Endodermal cell (in vitro differentiated cells): ENCODE results near the gene UPK2. TPM values are rescaled to one million over a fixed set of nuclear protein-coding genes. Genes with fewer than 3 reads are reported as not detected.
A peak's percentile ranks its signal among the peaks of the same experiment; 100 is the strongest.
"Not testable (repeated sequence)": the region's sequence is repeated elsewhere in the genome, so short reads cannot be mapped to it uniquely, and the experiment has no call there.

Experiments used
- DNase-seq: peaks from one replicate; pipeline ENCODE4 v3.0.0-alpha.2; 2017
- H3K27ac ChIP-seq: 2 replicates; pipeline ENCODE4 v1.5.1; 2013; ENCODE audit warnings: mild to moderate bottlenecking, low read depth, low read length, moderate library complexity
- H3K27me3 ChIP-seq: 2 replicates; pipeline ENCODE4 v1.6.1; 2013; ENCODE audit warnings: mild to moderate bottlenecking, low read length, moderate library complexity; ENCODE audit not compliant: insufficient read depth, control insufficient read depth, poor library complexity, severe bottlenecking
- H3K36me3 ChIP-seq: 2 replicates; pipeline ENCODE4 v1.7.0; 2013; ENCODE audit warnings: mild to moderate bottlenecking, low read length, moderate library complexity; ENCODE audit not compliant: control insufficient read depth, insufficient read depth
- H3K4me1 ChIP-seq: one replicate; pipeline ENCODE4 v1.7.0; 2013; ENCODE audit warnings: low read length; ENCODE audit not compliant: control insufficient read depth, insufficient read depth
- H3K4me3 ChIP-seq: 2 replicates; pipeline ENCODE4 v1.5.1; 2013; ENCODE audit warnings: mild to moderate bottlenecking, low read length, moderate library complexity
- H3K9ac ChIP-seq: 2 replicates; pipeline ENCODE4 v1.6.1; 2013; ENCODE audit warnings: mild to moderate bottlenecking, low read length, moderate library complexity; ENCODE audit not compliant: poor library complexity, severe bottlenecking; ENCODE audit errors: extremely low read depth
- H3K9me3 ChIP-seq: 2 replicates; pipeline ENCODE4 v1.6.1; 2013; ENCODE audit warnings: mild to moderate bottlenecking, low read length, moderate library complexity; ENCODE audit not compliant: control insufficient read depth
- H3K27ac Mint-ChIP-seq: 2 replicates; pipeline ENCODE4 v1.8.0; 2020; ENCODE audit warnings: mixed read lengths
- H3K27me3 Mint-ChIP-seq: 2 replicates; pipeline ENCODE4 v1.8.0; 2021; ENCODE audit warnings: mild to moderate bottlenecking, mixed read lengths; ENCODE audit not compliant: insufficient read depth
- H3K36me3 Mint-ChIP-seq: 2 replicates; pipeline ENCODE4 v1.8.0; 2020; ENCODE audit warnings: low read depth, mixed read lengths
- H3K4me1 Mint-ChIP-seq: 2 replicates; pipeline ENCODE4 v1.8.0; 2020; ENCODE audit warnings: mixed read lengths
- H3K4me3 Mint-ChIP-seq: 2 replicates; pipeline ENCODE4 v1.8.0; 2020; ENCODE audit warnings: mild to moderate bottlenecking, moderate library complexity, mixed read lengths
- H3K9me3 Mint-ChIP-seq: 2 replicates; pipeline ENCODE4 v1.8.0; 2020; ENCODE audit warnings: mild to moderate bottlenecking, mixed read lengths
- WGBS, 2 experiments: methylation state at CpG; one replicate each; pipeline versions ENCODE4 v1.1.5 to v1.1.7; 2013; ENCODE audit warnings: missing lambda C conversion rate in 2 of 2, mixed read lengths in 1 of 2; ENCODE audit not compliant: insufficient coverage in 1 of 2, insufficient read length in 1 of 2; 5-methylcytosine and 5-hydroxymethylcytosine counted together
- total RNA-seq, 2 donors: library from RNA; stranded (reverse); fragmentation: NEBNext Ultra II Directional in 1 of 2; extraction: Animal tissue kit (Norgen Biotek cat#: 25700) in 1 of 2; gene quantifications; 2 replicates in 1 of 2; 3 replicates in 1 of 2; pipeline ENCODE4 v1.2.1, GENCODE V29; 2021
- TF ChIP-seq, protein P1 (sequence below): fragments of 200-600 bp; sonication (generic); conservative IDR thresholded peaks from 2 replicates; pipeline ENCODE4 v1.5.0; 2021; ENCODE audit warnings: antibody characterized with exemption, mild to moderate bottlenecking

Gene UPK2
- total RNA-seq, 2 donors from 2014 or later, result 0.38 TPM; not detected in 1

DNA sequence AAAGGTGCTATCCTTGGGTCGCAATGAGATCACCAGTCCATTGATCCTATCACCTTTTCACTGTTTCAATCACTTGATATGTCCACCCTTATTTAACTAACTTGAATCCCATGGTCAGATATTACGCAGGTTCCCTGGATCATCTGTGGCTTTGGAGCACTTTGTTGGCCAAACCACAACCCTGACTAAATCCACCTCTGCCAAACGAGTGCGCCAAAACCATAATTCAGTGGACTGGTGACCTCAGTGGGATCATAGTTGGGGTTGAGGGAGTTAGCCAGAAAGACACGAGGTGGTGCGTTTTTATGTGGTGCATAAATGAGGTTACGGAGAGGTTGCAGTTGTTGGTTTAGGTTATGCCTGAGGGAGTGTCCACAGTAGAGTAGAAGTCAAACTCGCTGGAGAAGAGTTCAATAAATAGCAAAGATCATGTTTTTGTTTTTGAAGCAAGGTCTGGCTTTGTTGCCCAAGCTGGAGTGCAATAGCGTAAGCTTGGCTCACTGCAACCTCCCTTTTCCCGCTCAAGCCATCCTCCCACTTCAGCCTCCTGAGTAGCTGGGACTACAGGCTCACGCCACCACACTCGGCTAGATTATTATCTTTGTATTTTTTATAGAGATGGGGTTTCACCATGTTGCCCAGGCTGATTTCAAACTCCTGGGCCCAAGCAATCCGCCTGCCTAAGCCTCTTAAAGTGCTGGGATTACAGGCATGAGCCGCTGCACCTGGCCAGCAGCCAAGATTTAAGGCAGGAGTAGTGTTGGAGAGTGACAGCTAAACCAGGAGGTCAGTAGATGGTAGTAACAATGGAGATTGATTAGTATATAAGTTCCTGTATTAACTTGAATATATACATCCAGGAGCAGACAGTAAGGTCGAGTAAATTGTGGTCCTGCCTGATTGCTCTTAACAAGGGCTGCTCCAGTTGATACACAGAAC lies 19.9 kb downstream of the UPK2 start:
- Histone ChIP-seq H3K36me3 (no peaks in the 10 kb centered on the region), H3K9ac (no peak overlapping the region), H3K4me3 (no peak overlapping the region), H3K4me1 (no peaks in the 10 kb centered on the region), H3K9me3 (no peaks in the 10 kb centered on the region), H3K27ac (no peak overlapping the region), H3K27me3 (no peaks in the 10 kb centered on the region)
- no peaks in the 10 kb centered on the region for H3K9me3 Mint-ChIP-seq
- WGBS, 2 experiments, result 91 to 96% methylated on average over 10 to 15 of the region's 15 CpGs
- TF ChIP-seq, protein P1, sequence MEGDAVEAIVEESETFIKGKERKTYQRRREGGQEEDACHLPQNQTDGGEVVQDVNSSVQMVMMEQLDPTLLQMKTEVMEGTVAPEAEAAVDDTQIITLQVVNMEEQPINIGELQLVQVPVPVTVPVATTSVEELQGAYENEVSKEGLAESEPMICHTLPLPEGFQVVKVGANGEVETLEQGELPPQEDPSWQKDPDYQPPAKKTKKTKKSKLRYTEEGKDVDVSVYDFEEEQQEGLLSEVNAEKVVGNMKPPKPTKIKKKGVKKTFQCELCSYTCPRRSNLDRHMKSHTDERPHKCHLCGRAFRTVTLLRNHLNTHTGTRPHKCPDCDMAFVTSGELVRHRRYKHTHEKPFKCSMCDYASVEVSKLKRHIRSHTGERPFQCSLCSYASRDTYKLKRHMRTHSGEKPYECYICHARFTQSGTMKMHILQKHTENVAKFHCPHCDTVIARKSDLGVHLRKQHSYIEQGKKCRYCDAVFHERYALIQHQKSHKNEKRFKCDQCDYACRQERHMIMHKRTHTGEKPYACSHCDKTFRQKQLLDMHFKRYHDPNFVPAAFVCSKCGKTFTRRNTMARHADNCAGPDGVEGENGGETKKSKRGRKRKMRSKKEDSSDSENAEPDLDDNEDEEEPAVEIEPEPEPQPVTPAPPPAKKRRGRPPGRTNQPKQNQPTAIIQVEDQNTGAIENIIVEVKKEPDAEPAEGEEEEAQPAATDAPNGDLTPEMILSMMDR, result no peak
- H3K4me1 Mint-ChIP-seq, result peaks cover 11% of the 10 kb centered on the region
- no peak overlapping the region for H3K27ac Mint-ChIP-seq
- H3K4me3 Mint-ChIP-seq, result no peak overlapping the region
- DNase-seq, result no peak
- peaks cover 13% of the 10 kb centered on the region for H3K27me3 Mint-ChIP-seq
- peaks cover 2% of the 10 kb centered on the region for H3K36me3 Mint-ChIP-seq

DNA sequence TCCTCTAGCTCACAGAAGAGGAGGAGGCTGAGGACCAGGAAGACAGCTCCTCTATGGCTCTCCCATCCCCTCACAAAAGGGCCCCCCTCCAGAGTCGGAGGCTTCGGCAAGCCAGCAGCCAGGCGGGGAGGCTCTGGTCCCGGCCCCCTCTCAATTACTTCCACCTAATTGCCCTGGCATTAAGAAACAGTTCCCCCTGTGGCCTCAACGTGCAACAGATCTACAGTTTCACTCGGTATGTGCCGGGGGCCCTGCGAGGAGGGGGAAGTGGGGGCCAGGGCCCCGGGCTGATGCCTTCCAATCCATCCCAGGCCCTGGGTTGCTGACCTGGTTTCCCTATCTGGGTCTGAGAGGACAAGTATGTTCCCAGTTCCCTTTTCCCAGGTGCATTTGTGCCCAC lies 23.3 kb downstream of the UPK2 start:
- Histone ChIP-seq H3K9me3 (no peaks in the 10 kb centered on the region), H3K4me1 (no peaks in the 10 kb centered on the region), H3K9ac (no peak overlapping the region), H3K27ac (no peak overlapping the region), H3K4me3 (no peak overlapping the region), H3K36me3 (no peaks in the 10 kb centered on the region), H3K27me3 (no peaks in the 10 kb centered on the region)
- H3K4me3 Mint-ChIP-seq, result no peak overlapping the region
- 55 to 72% methylated on average over 5 to 9 of the region's 9 CpGs for WGBS, 2 experiments
- no peaks in the 10 kb centered on the region for H3K36me3 Mint-ChIP-seq
- H3K27me3 Mint-ChIP-seq, result peaks cover 12% of the 10 kb centered on the region
- H3K4me1 Mint-ChIP-seq, result peaks cover 11% of the 10 kb centered on the region
- DNase-seq, result peak; percentile 55
- H3K9me3 Mint-ChIP-seq, result no peaks in the 10 kb centered on the region
- TF ChIP-seq, protein P1, result peak; percentile 38
- H3K27ac Mint-ChIP-seq, result no peak overlapping the region

DNA sequence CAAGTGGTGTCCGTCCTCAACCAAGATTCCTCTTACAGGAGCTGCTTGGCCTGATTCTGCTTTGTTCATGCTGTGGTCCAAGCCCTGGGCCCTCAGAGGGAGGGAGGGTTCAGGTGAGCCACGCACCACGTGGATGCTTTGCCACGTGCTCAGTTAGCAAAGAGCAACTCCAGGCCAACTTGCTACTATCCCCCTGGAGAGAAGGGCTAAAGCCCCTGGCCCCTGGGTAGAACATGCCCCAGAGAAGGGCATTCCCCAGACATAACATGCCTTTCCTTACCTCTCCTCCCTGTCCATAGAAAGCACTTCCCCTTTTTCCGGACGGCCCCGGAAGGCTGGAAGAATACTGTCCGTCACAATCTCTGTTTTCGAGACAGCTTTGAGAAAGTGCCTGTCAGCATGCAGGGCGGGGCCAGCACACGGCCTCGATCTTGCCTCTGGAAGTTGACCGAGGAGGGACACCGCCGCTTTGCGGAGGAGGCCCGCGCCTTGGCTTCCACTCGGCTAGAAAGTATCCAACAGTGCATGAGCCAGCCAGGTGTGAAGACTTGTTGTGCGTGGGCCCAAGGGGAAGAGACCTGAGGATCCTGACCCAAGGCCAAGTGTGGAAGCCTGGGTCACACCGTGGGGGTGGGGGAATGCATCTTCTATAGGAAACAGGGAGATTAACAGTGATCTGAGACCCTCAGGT lies 24.2 kb downstream of the UPK2 start:
- no peaks in the 10 kb centered on the region for H3K27me3 ChIP-seq
- H3K36me3 ChIP-seq, result no peaks in the 10 kb centered on the region
- peak; percentile 79 for DNase-seq
- Mint-ChIP-seq H3K4me1 (peaks cover 8% of the 10 kb centered on the region), H3K36me3 (no peaks in the 10 kb centered on the region), H3K9me3 (no peaks in the 10 kb centered on the region), H3K27ac (no peak overlapping the region), H3K4me3 (peak overlapping the region; percentile 34), H3K27me3 (peaks cover 7% of the 10 kb centered on the region)
- no peak overlapping the region for H3K4me3 ChIP-seq
- H3K4me1 ChIP-seq, result no peaks in the 10 kb centered on the region
- 63 to 70% methylated on average over 14 to 21 of the region's 21 CpGs for WGBS, 2 experiments
- no peak overlapping the region for H3K9ac ChIP-seq
- TF ChIP-seq, protein P1, result no peak
- no peaks in the 10 kb centered on the region for H3K9me3 ChIP-seq
- H3K27ac ChIP-seq, result no peak overlapping the region

DNA sequence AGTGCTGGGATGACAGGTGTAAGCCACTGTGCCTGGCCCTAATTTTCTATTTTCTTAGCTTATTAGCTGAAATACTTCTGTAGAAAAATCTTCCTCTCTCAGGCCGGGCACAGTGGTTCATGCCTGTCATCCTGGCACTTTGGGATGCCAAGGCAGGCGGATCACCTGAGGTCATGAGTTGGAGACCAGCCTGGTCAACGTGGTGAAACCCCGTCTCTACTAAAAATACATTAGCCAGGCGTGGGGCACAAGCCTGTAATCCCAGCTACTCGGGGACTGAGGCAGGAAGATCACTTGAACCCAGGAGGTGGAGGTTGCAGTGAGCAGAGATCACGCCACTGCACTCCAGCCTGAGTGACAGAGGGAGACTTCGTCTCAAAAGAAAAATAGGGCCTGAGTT lies 28.2 kb downstream of the UPK2 start:
- not testable (repeated sequence) for H3K27me3 ChIP-seq, H3K36me3 ChIP-seq, H3K9me3 Mint-ChIP-seq, H3K4me1 ChIP-seq, H3K27ac Mint-ChIP-seq, DNase-seq, H3K36me3 Mint-ChIP-seq, H3K4me1 Mint-ChIP-seq, H3K27me3 Mint-ChIP-seq, H3K4me3 Mint-ChIP-seq, H3K4me3 ChIP-seq, H3K27ac ChIP-seq, H3K9me3 ChIP-seq, H3K9ac ChIP-seq
- WGBS, 2 experiments, result 80 to 86% methylated on average over 8 of the region's 8 CpGs
